NOMO-1 treated with DMSO at 0.1 percent for 48 hours (cell line): Measurements from ENCODE around the gene HTR6.

Experiments used
- DNase-seq: peaks from one replicate; lab custom pipeline; 2025; ENCODE audit not compliant: unreplicated experiment; lab: John Stamatoyannopoulos, UW

Gene HTR6

DNA sequence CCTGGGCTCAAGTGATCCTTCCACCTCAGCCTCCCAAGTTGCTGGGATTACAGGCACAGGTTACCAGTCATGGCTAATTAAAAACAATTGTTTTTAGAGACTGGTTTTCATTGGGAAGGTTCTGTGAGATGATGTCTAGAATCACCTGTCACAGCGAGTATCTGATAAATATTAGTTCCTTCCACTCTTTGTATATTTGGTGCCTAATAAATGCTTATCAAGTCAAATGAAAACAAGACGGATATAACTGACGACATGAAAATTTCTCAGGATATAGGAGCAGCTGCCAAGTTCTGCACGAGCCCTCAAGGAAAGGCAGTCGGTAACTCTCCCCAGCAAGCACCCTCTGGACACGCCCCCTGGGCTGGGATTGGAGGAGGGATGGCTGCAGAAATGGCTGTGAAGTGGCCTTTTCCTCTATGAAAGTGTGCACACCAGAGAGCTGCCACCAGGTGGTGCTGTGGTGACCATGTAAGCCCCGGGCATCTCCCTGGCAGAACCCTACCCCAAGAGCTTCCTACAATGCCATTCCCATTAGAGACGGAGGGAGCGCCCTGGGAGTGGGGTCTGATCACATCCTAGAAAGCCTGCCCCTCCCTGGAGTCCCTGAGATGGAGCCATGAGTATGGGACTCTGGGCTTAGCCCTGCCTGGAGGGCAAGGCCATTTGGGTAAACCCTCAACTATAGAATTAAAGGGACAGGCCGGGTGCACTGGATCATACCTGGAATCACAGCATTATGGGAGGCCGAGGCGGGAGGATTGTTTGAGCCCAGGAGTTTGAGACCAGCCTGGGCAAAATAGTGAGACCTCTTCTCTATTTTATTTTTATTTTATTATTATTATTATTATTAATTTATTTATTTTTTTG is 50.9 kb downstream of the HTR6 start:
- DNase-seq: peak; percentile 87

DNA sequence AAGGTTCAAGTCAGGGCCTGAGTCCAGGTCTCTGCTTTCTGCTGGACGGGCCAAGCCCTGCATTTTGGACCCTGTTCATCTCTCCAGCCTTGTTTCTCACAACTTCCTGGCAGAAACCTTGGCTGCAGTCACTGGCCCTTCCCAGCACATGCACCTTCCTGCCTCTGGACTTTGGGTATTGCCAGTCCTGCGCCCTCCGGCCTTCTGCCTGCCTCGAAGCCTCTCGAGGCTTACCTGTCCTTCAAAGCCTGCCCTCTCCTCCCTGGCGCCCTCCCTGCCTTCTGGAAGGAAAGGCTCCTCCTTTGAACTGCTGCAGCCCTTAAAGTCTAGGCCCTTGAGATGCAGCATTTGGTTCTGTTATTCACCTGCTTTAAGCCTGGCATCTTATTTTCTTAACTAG is 52.8 kb downstream of the HTR6 start:
- no peak for DNase-seq

DNA sequence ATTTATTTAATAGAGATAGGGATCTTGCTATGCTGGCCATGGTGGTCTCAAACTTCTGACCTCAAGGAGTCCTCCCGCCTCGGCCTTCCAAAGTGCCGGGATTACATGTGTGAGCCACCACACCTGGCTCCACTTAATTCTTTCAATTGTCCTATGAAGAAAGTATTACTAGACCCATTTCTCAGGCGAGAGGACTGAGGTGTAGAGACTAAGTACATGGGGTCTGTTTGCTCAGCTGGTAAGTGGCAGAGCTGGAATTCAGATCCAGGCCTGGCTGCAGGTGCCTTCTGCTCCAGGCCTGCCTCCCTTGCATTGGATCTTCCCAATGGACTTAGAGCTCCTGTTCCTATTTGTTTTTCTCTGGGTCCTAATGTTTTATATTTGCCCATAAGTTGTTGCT is 55.5 kb downstream of the HTR6 start:
- DNase-seq: no peak

DNA sequence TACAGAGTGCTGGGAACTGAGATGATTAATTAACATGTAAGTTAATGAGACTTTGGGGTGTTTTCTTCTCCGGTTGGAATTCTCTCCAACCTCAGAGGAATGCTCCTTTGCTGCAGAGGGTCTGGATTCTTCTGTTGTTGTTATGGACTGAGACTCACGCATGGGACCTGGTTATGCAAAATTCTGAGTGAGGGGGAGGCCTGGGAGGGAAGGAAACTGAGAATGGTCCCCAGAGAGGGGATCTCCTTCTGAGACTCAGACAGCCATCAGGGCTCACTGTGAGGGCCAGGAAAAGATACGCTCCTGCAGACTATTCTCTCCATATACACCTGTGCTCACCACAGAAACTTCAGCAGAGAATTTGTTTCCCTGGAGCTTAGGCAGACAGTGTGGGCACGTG is 56.3 kb downstream of the HTR6 start:
- DNase-seq: no peak

DNA sequence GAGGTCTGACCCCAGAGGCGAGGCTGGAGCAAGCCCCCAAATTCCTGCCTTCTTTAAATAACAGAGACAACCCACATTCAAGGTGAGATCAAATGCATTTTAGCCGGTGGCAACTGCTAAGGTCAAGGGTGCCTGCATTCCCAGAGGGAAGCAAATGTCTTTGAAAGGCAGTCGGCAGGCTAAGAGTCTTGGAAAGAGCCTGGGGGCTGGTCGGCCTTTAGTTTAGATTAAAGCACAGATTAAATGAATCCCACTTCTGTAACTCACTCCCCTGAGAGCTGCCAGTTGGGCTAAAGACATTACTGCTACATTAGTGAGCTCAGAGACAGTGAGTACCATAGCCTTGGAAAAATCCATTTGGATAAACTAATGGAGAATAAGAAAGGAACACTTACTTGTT is 59.2 kb downstream of the HTR6 start:
- DNase-seq: no peak

DNA sequence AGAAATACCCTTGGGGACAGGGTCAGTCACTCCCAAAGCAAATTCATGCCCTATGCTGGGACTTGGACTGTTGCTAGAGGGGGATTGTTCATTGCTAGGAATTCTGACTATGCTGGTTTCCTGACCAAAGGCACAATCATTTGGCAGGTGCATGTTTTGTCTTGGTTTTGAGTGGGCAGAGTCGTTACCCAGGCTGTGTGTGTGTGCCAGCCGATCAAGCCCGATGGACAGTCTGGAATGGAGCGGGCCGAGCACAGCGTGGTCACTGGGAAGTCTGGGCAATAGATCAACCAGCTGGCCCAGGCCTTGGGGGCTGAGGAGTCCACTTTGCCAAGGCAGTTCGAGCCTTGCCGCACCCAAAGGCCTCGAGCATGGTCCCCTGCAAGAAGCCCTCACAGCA is 60.9 kb downstream of the HTR6 start:
- DNase-seq: no peak

DNA sequence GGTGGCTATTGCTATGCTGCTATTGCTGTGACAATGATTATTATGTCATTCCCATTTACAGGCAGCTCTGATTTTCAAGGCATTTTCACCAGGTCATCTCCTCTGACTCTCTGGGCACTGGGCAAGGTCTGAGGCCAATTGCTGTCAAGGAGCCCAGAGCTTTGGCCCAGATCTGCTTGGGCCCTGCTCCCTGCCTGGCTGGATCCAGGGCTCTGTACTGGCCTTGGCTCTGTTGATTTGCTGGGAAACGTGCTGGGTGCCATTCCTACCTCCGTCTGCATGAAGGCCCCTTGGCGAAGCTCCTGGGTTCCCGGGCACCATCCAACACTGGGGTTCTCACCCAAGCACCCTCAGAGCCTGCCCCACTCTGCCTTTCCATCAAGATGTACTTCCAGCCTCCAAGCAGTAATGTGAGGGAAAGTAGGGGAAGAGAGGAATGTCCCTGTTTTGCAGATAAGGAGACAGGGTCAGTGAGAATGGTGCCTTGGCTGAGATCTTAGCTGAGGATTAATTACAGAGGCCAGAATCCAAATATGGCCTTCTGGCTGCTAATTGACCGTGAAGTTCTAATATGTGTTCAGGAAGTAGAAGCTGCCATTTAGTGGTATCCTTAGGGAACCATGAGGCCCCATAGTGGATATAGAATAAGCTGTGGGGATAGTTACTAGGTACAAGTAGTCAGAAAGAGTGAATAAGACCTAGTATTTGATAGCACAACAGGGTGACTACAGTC is 63.9 kb downstream of the HTR6 start:
- DNase-seq: no peak

DNA sequence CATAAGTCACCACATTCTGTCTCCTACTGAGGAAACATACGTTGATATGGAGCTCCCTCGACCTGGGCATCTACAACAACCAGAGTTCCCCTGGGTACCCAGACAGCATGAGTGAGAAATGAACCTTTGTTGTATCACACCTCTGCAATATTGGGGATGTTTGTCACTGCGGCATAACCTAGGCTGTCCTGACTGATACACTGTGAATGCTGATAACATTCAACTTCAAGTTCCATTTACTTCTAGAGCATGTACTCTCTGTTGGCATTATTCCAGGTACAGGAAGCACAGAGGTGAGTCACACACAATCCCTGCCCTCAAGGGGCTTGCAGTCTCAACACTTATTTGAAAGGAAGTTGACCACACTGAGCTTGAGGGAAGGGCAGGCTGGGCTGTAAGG is 65.6 kb downstream of the HTR6 start:
- DNase-seq: no peak
